B cell (primary cell): ENCODE measurements around the gene CCL23. TPM values are rescaled to one million over a fixed set of nuclear protein-coding genes. Genes with fewer than 3 reads are reported as not detected.

Experiments used
- ATAC-seq: fragments of 200-7000 bp; cut with Tn5 transposase; one replicate; pipeline ENCODE4 v1.10.0; 2021; ENCODE audit warnings: low read depth, mild to moderate bottlenecking, moderate number of reproducible peaks, moderate library complexity
- CTCF ChIA-PET: fragments of 350-600 bp; sonication (Branson Sonifier 250); formaldehyde crosslinking; loops from one replicate; lab custom pipeline; 2021; ENCODE audit warnings: antibody characterized with exemption, inconsistent platforms; lab: Charles Lee
- POLR2A ChIA-PET: fragments of 350-600 bp; sonication (Branson Sonifier 250); formaldehyde crosslinking; loops from one replicate; lab custom pipeline; 2021; ENCODE audit warnings: antibody characterized with exemption; lab: Charles Lee
- DNase-seq: peaks from one replicate; pipeline ENCODE4 v3.0.0; 2013
- H2AFZ ChIP-seq: 2 replicates; pipeline ENCODE4 v1.6.1; 2012; ENCODE audit warnings: mild to moderate bottlenecking, low read depth, low read length; ENCODE audit not compliant: insufficient read depth, poor library complexity, severe bottlenecking
- H3K27ac ChIP-seq, 2 donors: 1 replicate in 1 of 2; 2 replicates in 1 of 2; pipeline ENCODE4 v1.5.1; 2012 to 2013; ENCODE audit warnings: low read length in 2 of 2, mild to moderate bottlenecking in 2 of 2, moderate library complexity in 1 of 2
- H3K27me3 ChIP-seq, 4 experiments: fragments of 200-600 bp in 1 of 4; sonication (generic) in 1 of 4; replicated peaks in 1 of 4; 1 replicate in 2 of 4; 2 replicates in 2 of 4; pipeline versions ENCODE4 v1.6.1 to v1.7.0; 2013 to 2016; ENCODE audit warnings: low read length in 3 of 4, mild to moderate bottlenecking in 2 of 4, mixed read lengths in 1 of 4, moderate library complexity in 1 of 4; ENCODE audit not compliant: insufficient read depth in 4 of 4, control insufficient read depth in 3 of 4; ENCODE audit errors: control extremely low read depth in 1 of 4
- H3K36me3 ChIP-seq, 2 experiments: replicated peaks in 1 of 2; 1 replicate in 1 of 2; 2 replicates in 1 of 2; pipeline versions ENCODE4 v1.6.1 to v1.7.1; 2013; ENCODE audit warnings: low read length in 1 of 2; ENCODE audit not compliant: insufficient read depth in 2 of 2, control insufficient read depth in 1 of 2; ENCODE audit errors: control extremely low read depth in 1 of 2, extremely low read depth in 1 of 2
- H3K4me1 ChIP-seq, 2 donors: fragments of 200-600 bp in 1 of 2; sonication (generic) in 1 of 2; 1 replicate in 1 of 2; 2 replicates in 1 of 2; pipeline versions ENCODE4 v1.5.1 to v1.6.1; 2013 to 2017; ENCODE audit warnings: low read length in 2 of 2; ENCODE audit not compliant: control insufficient read depth in 2 of 2, insufficient read depth in 2 of 2
- H3K4me2 ChIP-seq: replicated peaks from 2 replicates; pipeline ENCODE3; 2012; ENCODE audit warnings: mild to moderate bottlenecking, low read depth, low read length; ENCODE audit not compliant: poor library complexity, severe bottlenecking
- H3K4me3 ChIP-seq, 5 experiments: fragments of 200-600 bp in 1 of 5; sonication (generic) in 1 of 5; 1 replicate in 3 of 5; 2 replicates in 2 of 5; pipeline versions ENCODE4 v1.5.1 to v1.7.0; 2011 to 2016; ENCODE audit warnings: low read length in 4 of 5, mild to moderate bottlenecking in 4 of 5, low read depth in 2 of 5, control low read depth in 1 of 5, moderate library complexity in 1 of 5; ENCODE audit not compliant: insufficient read depth in 1 of 5; ENCODE audit errors: control extremely low read depth in 1 of 5, extremely low read depth in 1 of 5
- H3K79me2 ChIP-seq: fragments of 200-600 bp; sonication (generic); one replicate; pipeline ENCODE4 v1.6.0; 2016; ENCODE audit warnings: low read length; ENCODE audit not compliant: control insufficient read depth, insufficient read depth
- H3K9ac ChIP-seq: fragments of 200-600 bp; sonication (generic); 2 replicates; pipeline ENCODE4 v1.6.1; 2017; ENCODE audit warnings: mild to moderate bottlenecking, low read length, moderate library complexity
- H3K9me3 ChIP-seq, 3 donors: one replicate each; pipeline versions ENCODE4 v1.6.1 to v1.7.1; 2013; ENCODE audit warnings: low read length in 2 of 3; ENCODE audit not compliant: control insufficient read depth in 2 of 3, insufficient read depth in 1 of 3; ENCODE audit errors: control extremely low read depth in 1 of 3
- H4K20me1 ChIP-seq: 2 replicates; pipeline ENCODE4 v1.6.0; 2012; ENCODE audit warnings: mild to moderate bottlenecking, low read length; ENCODE audit not compliant: insufficient read depth, control insufficient read depth, poor library complexity, severe bottlenecking
- H3K27ac Mint-ChIP-seq: one replicate; pipeline ENCODE4 v1.8.0; 2021; ENCODE audit warnings: mixed read lengths
- H3K27me3 Mint-ChIP-seq: one replicate; pipeline ENCODE4 v1.8.0; 2021; ENCODE audit warnings: mixed read lengths
- H3K4me1 Mint-ChIP-seq: one replicate; pipeline ENCODE4 v1.8.0; 2021; ENCODE audit warnings: mixed read lengths
- H3K4me3 Mint-ChIP-seq: one replicate; pipeline ENCODE4 v1.8.0; 2021; ENCODE audit warnings: mixed read lengths
- H3K9me3 Mint-ChIP-seq: one replicate; pipeline ENCODE4 v1.8.0; 2022; ENCODE audit warnings: mixed read lengths; ENCODE audit not compliant: insufficient read depth
- CTCF ChIP-seq: fragments of 200-600 bp; IDR thresholded peaks from one replicate; pipeline ENCODE4 v1.8.0; 2022; ENCODE audit warnings: antibody characterized with exemption, mild to moderate bottlenecking
- EZH2 ChIP-seq: IDR thresholded peaks from 2 replicates; pipeline ENCODE4 v1.6.1; 2012; ENCODE audit warnings: borderline replicate concordance, low read depth, mild to moderate bottlenecking, moderate library complexity, low read length; ENCODE audit not compliant: insufficient read depth, poor library complexity, severe bottlenecking
- WGBS: methylation state at CpG from one replicate; pipeline ENCODE4 v1.1.5; 2013; ENCODE audit warnings: missing lambda C conversion rate; ENCODE audit not compliant: insufficient coverage; 5-methylcytosine and 5-hydroxymethylcytosine counted together
- intact Hi-C: fragments of 100-400 bp; cut with micrococcal nuclease; formaldehyde crosslinking; loops from one replicate; pipeline ENCODE4 v1.10.0; 2022
- polyA plus RNA-seq: library from polyadenylated mRNA; depleted of rRNA; stranded (reverse); fragments of >200 nt; gene quantifications from 2 replicates; pipeline ENCODE4 v1.2.3, GENCODE V29; 2012
- total RNA-seq, 2 donors: library from RNA; stranded (reverse); fragments of 120-200 nt in 1 of 2; gene quantifications; 1 replicate in 1 of 2; 2 replicates in 1 of 2; pipeline versions ENCODE4 v1.2.3 to v1.2.4, GENCODE V29; 2013 to 2022

The CCL23 gene
- total and polyA plus RNA-seq, 2 donors (not counting 1 experiment from before 2014, with no cell fraction given), result 0.61 TPM; not detected in 1

DNA sequence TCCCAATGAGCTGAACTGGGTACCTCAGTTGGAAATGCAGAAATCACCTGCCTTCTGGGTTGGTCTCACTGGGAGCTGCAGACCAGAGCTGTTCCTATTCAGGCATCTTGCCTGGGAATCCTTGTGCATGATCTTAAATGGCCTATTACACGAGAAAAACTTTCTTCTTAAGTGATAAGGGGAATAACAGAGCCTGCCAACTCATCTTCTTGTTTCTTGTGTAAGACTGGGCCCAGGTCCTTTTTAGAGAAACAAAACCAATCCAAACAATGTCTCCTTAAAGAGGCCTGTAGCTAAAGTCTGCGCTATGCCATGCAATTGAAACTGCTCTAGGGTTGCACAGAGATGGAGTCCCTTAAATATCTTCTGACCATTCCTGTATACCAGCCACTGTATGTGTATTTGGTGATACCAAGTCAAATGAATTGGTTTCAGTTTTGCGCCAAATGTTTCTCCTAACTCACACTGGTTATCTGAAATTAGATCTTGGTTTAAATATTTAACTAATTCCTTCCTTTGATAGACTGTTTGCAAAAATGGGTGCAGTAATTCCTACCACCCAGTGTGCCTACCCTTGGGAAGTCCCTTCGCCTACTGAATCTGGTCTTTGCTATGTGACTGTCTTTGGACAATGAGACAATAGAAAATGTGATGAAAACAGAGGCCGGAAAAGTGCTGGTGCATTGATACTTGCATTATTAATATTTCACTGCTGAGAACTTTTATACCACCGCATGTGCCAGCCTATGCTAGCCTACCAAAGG lies 6.5 kb upstream of the CCL23 start:
- POLR2A ChIA-PET, result no interaction called here
- peaks cover 26% of the 10 kb centered on the region for H3K27me3 Mint-ChIP-seq
- Histone ChIP-seq H3K4me1 (no peaks in the 10 kb centered on the region), H3K9me3 (peaks cover 0 to 11% (median 0%) of the 10 kb centered on the region in 3 donors), H3K36me3 (no peaks in the 10 kb centered on the region), H3K4me2 (no peak overlapping the region), H4K20me1 (no peaks in the 10 kb centered on the region), H3K4me3 (no peak overlapping the region), H3K79me2 (no peaks in the 10 kb centered on the region), H3K27me3 (peaks cover 0 to 8% (median 0%) of the 10 kb centered on the region in 4 experiments), H2AFZ (no peak overlapping the region), H3K27ac (no peak overlapping the region), H3K9ac (no peak overlapping the region)
- no peak for ATAC-seq
- no peak overlapping the region for H3K27ac Mint-ChIP-seq
- intact Hi-C loops, result no loop called here
- TF ChIP-seq CTCF, result no peak
- no peak for TF ChIP-seq EZH2
- H3K4me1 Mint-ChIP-seq, result no peaks in the 10 kb centered on the region
- CTCF ChIA-PET, result no interaction called here
- H3K4me3 Mint-ChIP-seq, result no peak overlapping the region
- peaks cover 2% of the 10 kb centered on the region for H3K9me3 Mint-ChIP-seq
- no CpG with 5 or more reads among the region's 6 CpGs for WGBS
- DNase-seq, result no peak

DNA sequence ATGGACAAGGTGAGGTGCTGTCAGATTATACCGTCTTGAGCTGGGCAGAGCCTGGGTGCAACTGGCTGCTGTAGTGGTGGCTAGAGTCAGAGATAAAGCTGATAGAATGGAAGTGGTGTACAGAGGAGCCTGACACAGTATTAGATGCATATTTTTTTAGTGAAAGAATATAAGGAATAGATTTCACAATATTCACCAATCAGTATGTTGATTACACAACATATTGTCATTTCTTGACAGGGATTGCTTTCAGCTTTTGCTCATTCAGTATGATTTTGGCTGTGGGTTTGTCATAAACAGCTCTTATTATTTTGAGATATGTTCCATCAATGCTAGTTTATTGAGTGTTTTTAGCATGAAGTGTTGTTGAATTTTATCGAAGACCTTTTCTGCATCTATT lies 1.7 kb upstream of the CCL23 start:
- CTCF ChIA-PET, result interaction anchor here (0.9 to 2.0 kb wide), 3 partner anchors 27 to 464 kb away, joined by 3 to 6 read pairs (median 4); no protein-coding TSS in a partner anchor
- no peaks in the 10 kb centered on the region for H3K36me3 ChIP-seq
- H3K27ac Mint-ChIP-seq, result no peak overlapping the region
- H3K4me1 ChIP-seq, result peaks cover 12 to 15% of the 10 kb centered on the region in 2 donors
- no peak overlapping the region for H2AFZ ChIP-seq
- no peak overlapping the region for H3K4me3 ChIP-seq
- no peak overlapping the region for H3K4me2 ChIP-seq
- H3K9me3 Mint-ChIP-seq, result peaks cover 2% of the 10 kb centered on the region
- H4K20me1 ChIP-seq, result no peaks in the 10 kb centered on the region
- intact Hi-C loops, result no loop called here
- DNase-seq (no peak), ATAC-seq (no peak)
- H3K4me1 Mint-ChIP-seq, result peaks cover 14% of the 10 kb centered on the region
- 100% methylated on average over 1 of the region's 2 CpGs for WGBS
- H3K27ac ChIP-seq, result no peak overlapping the region
- POLR2A ChIA-PET, result no interaction called here
- no peak overlapping the region for H3K9ac ChIP-seq
- H3K9me3 ChIP-seq, result peaks cover 0 to 11% (median 0%) of the 10 kb centered on the region in 3 donors
- H3K27me3 ChIP-seq, result peaks cover 0 to 8% (median 0%) of the 10 kb centered on the region in 4 experiments
- peaks cover 11% of the 10 kb centered on the region for H3K27me3 Mint-ChIP-seq
- H3K79me2 ChIP-seq, result no peaks in the 10 kb centered on the region
- TF ChIP-seq CTCF, result no peak
- no peak for TF ChIP-seq EZH2
- no peak overlapping the region for H3K4me3 Mint-ChIP-seq
